Neuronal stem cell (in vitro differentiated cells): Measurements from ENCODE around the gene LUZP1.
A peak's percentile ranks its signal among the peaks of the same experiment; 100 is the strongest.

ENCODE experiments used
- DNase-seq: peaks from one replicate; pipeline ENCODE4 v3.0.0-alpha.2; 2013; ENCODE audit warnings: low spot score
- H2AFZ ChIP-seq: one replicate; pipeline ENCODE4 v1.6.1; 2013; ENCODE audit warnings: mild to moderate bottlenecking, low read length, inconsistent platforms
- H2AK5ac ChIP-seq: 2 replicates; pipeline ENCODE4 v1.6.1; 2013; ENCODE audit warnings: low read depth, mild to moderate bottlenecking, inconsistent platforms, low read length, moderate library complexity, mixed read lengths
- H2BK120ac ChIP-seq: 2 replicates; pipeline ENCODE4 v1.6.1; 2013; ENCODE audit warnings: low read depth, mild to moderate bottlenecking, inconsistent platforms, low read length, moderate library complexity, mixed read lengths
- H2BK12ac ChIP-seq: one replicate; pipeline ENCODE4 v1.6.1; 2013; ENCODE audit warnings: low read length, inconsistent platforms
- H2BK15ac ChIP-seq: 2 replicates; pipeline ENCODE4 v1.6.1; 2013; ENCODE audit warnings: mild to moderate bottlenecking, low read length, inconsistent platforms, mixed read lengths
- H2BK5ac ChIP-seq: one replicate; pipeline ENCODE4 v1.6.1; 2013; ENCODE audit warnings: inconsistent platforms, mild to moderate bottlenecking, low read length, moderate library complexity
- H3K14ac ChIP-seq: one replicate; pipeline ENCODE4 v1.6.1; 2013; ENCODE audit warnings: low read length, inconsistent platforms
- H3K18ac ChIP-seq: 2 replicates; pipeline ENCODE4 v1.6.1; 2013; ENCODE audit warnings: low read length, inconsistent platforms
- H3K23ac ChIP-seq: 2 replicates; pipeline ENCODE4 v1.6.1; 2013; ENCODE audit warnings: low read depth, mild to moderate bottlenecking, mixed read lengths, low read length, inconsistent platforms; ENCODE audit not compliant: poor library complexity
- H3K27ac ChIP-seq: replicated peaks from 3 replicates; pipeline ENCODE4 v1.5.1; 2013; ENCODE audit warnings: low read length, inconsistent platforms
- H3K27me3 ChIP-seq, 3 experiments: 2 replicates each; pipeline ENCODE4 v1.6.1; 2013; ENCODE audit warnings: low read length in 3 of 3, mild to moderate bottlenecking in 2 of 3, inconsistent platforms in 1 of 3, low read depth in 1 of 3, mixed read lengths in 1 of 3, moderate library complexity in 1 of 3; ENCODE audit not compliant: control insufficient read depth in 3 of 3, insufficient read depth in 3 of 3
- H3K36me3 ChIP-seq, 2 donors: replicated peaks in 1 of 2; 2 replicates each; pipeline ENCODE4 v1.6.1; 2013; ENCODE audit warnings: low read length in 2 of 2; ENCODE audit not compliant: control insufficient read depth in 2 of 2, insufficient read depth in 2 of 2
- H3K4ac ChIP-seq: 2 replicates; pipeline ENCODE4 v1.6.1; 2013; ENCODE audit warnings: inconsistent platforms, mild to moderate bottlenecking, low read length, moderate library complexity
- H3K4me1 ChIP-seq, 2 donors: 1 replicate in 1 of 2; 2 replicates in 1 of 2; pipeline ENCODE4 v1.6.1; 2013; ENCODE audit warnings: low read length in 2 of 2, low read depth in 1 of 2; ENCODE audit not compliant: control insufficient read depth in 2 of 2, insufficient read depth in 1 of 2
- H3K4me2 ChIP-seq: one replicate; pipeline ENCODE4 v1.6.1; 2013; ENCODE audit warnings: mild to moderate bottlenecking, low read length, inconsistent platforms; ENCODE audit not compliant: insufficient read depth, poor library complexity, severe bottlenecking
- H3K4me3 ChIP-seq, 2 donors: 2 replicates each; pipeline ENCODE4 v1.5.1; 2013; ENCODE audit warnings: low read length in 2 of 2, mild to moderate bottlenecking in 2 of 2, inconsistent platforms in 1 of 2, moderate library complexity in 1 of 2
- H3K79me1 ChIP-seq: one replicate; pipeline ENCODE4 v1.6.1; 2013; ENCODE audit warnings: low read depth, mild to moderate bottlenecking, inconsistent platforms, low read length, moderate library complexity
- H3K9ac ChIP-seq: one replicate; pipeline ENCODE4 v1.6.1; 2013; ENCODE audit warnings: mild to moderate bottlenecking, low read depth, low read length, inconsistent platforms; ENCODE audit not compliant: poor library complexity
- H3K9me3 ChIP-seq, 2 donors: replicated peaks in 1 of 2; 2 replicates each; pipeline versions ENCODE3 to v1.6.1; 2013; ENCODE audit warnings: low read length in 2 of 2, mild to moderate bottlenecking in 2 of 2, inconsistent platforms in 1 of 2, low read depth in 1 of 2, mixed read lengths in 1 of 2, moderate library complexity in 1 of 2; ENCODE audit not compliant: control insufficient read depth in 2 of 2, insufficient read depth in 1 of 2
- H4K8ac ChIP-seq: one replicate; pipeline ENCODE4 v1.6.1; 2013; ENCODE audit warnings: low read depth, mild to moderate bottlenecking, inconsistent platforms, low read length, moderate library complexity
- H4K91ac ChIP-seq: one replicate; pipeline ENCODE4 v1.6.1; 2013; ENCODE audit warnings: low read length, low read depth, mild to moderate bottlenecking, inconsistent platforms; ENCODE audit not compliant: poor library complexity
- WGBS, 2 donors: extraction: QIAGEN DNeasy Blood & Tissue Kit; methylation state at CpG; one replicate each; pipeline ENCODE4 v1.1.7; 2013; ENCODE audit warnings: missing lambda C conversion rate in 2 of 2, mixed read lengths in 1 of 2; ENCODE audit not compliant: insufficient read length in 2 of 2, insufficient replicate concordance in 1 of 2; ENCODE audit errors: extremely low coverage in 2 of 2; 5-methylcytosine and 5-hydroxymethylcytosine counted together

Gene LUZP1

DNA sequence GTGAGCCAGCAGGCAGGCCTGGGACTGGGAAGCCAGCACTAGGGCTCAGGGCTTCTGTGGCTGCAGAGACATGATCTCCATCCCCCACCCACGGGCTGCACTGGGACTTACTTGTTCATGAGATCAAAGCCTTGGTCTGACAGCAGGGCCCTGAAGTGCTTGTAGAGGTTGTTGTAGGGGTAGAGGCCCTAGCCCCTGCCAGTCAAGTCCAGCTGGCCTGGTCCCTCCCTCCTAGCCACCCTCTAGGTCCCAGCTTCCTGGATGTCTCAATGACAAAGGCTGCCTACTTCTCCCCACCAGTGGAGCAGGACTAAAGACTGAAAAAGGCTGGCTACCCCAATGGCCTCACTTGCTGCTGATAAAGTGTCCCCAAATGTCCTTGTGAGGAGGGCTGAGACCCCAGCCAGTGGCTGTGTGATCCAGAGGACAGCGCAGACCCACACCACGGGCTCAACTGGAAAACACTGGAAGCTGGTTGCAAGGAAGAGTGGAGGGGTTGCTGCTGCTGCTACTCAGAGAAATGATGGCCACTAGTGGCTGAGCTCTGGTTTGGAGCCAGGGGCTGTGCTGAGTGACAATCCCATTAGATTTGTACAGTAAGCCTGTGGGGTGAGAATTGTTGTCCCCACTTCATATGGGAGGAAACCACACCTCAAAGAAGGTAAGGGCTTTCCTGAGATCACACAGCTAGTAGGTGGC, 47.2 kb upstream of the LUZP1 start:
- WGBS, 2 donors: no CpG with 5 or more reads among the region's 3 CpGs

DNA sequence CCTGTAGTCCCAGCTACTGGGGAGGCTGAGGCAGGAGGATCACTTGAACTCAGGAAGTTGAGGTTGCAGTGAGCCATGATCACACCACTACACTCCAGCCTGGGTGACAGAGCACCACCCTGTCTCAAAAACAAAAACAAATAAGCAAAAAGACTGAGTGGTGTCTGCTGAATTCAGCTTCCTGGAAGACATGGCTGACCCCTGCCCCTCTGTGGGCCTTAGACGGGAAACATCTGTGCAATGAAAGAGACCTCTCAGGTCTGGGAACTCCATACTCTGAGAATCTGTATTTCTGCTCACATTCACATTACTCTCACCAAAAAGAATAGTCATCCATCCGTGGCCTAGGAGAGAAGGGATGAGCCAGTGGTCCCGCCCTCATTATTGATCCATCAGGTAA, 46.6 kb upstream of the LUZP1 start:
- no peak overlapping the region for H4K91ac ChIP-seq
- H3K36me3 ChIP-seq: no peaks in the 10 kb centered on the region
- H3K9me3 ChIP-seq: peaks cover 0 to 2% of the 10 kb centered on the region in 2 donors
- no peak overlapping the region for H4K8ac ChIP-seq
- peaks cover 0 to 42% (median 6%) of the 10 kb centered on the region in 3 experiments for H3K27me3 ChIP-seq
- H3K27ac ChIP-seq: no peak overlapping the region
- H2BK5ac ChIP-seq: no peak overlapping the region
- no peak overlapping the region for H3K4ac ChIP-seq
- no peak overlapping the region for H2AK5ac ChIP-seq
- H2BK12ac ChIP-seq: no peak overlapping the region
- no peak overlapping the region for H3K23ac ChIP-seq
- H2AFZ ChIP-seq: no peak overlapping the region
- no peak overlapping the region for H3K18ac ChIP-seq
- H2BK15ac ChIP-seq: peak overlapping the region; percentile 57
- H3K4me3 ChIP-seq: no peak overlapping the region
- no CpG with 5 or more reads among the region's 3 CpGs for WGBS, 2 donors
- no peak for DNase-seq
- H3K14ac ChIP-seq: no peak overlapping the region
- H3K4me1 ChIP-seq: peaks cover 3 to 13% of the 10 kb centered on the region in 2 donors
- H2BK120ac ChIP-seq: no peak overlapping the region
- H3K4me2 ChIP-seq: no peak overlapping the region
- H3K9ac ChIP-seq: no peak overlapping the region
- H3K79me1 ChIP-seq: no peaks in the 10 kb centered on the region

More for the DNA sequence above, 47.2 kb upstream of the LUZP1 start:
- H2BK15ac ChIP-seq: no peak overlapping the region
- H3K18ac ChIP-seq: peak overlapping the region; percentile 28
- H2AFZ ChIP-seq: peak overlapping the region; percentile 95
- H3K4me3 ChIP-seq: peak overlapping the region in 1 of 2 donors; percentile 46
- no peak overlapping the region for H2BK5ac ChIP-seq
- no peak for DNase-seq
- no peak overlapping the region for H4K8ac ChIP-seq
- no peak overlapping the region for H3K4ac ChIP-seq
- no peaks in the 10 kb centered on the region for H3K36me3 ChIP-seq
- H3K23ac ChIP-seq: no peak overlapping the region
- H3K14ac ChIP-seq: no peak overlapping the region
- H2AK5ac ChIP-seq: peak overlapping the region; percentile 29
- no peaks in the 10 kb centered on the region for H3K79me1 ChIP-seq
- no peak overlapping the region for H3K4me2 ChIP-seq
- H3K9ac ChIP-seq: no peak overlapping the region
- H3K9me3 ChIP-seq: peaks cover 0 to 2% of the 10 kb centered on the region in 2 donors
- H2BK120ac ChIP-seq: peak overlapping the region; percentile 29
- H3K27me3 ChIP-seq: peaks cover 0 to 46% (median 6%) of the 10 kb centered on the region in 3 experiments
- H3K4me1 ChIP-seq: peaks cover 3 to 13% of the 10 kb centered on the region in 2 donors
- no peak overlapping the region for H3K27ac ChIP-seq
- H4K91ac ChIP-seq: no peak overlapping the region
- no peak overlapping the region for H2BK12ac ChIP-seq

DNA sequence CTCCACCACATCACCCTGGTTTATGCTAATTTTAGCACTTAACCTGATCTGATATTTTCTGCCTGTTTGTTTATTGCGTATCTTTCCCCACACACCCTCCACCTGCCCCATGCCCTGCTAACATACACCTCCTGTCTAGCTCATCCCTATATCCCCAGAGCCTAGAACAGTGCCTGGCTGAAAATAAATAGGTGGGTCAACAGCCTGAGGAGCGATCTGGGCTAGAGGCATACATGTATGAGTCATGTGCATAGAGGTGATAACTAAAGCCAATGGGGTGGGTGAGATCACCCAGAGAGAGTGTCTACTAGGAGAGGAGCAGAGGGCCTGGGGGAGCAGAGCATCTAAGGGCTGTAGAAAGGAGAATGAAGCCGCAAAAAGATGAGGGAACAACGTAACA, 46.0 kb upstream of the LUZP1 start:
- Histone ChIP-seq H3K9ac (no peak overlapping the region), H3K27me3 (peaks cover 0 to 38% (median 6%) of the 10 kb centered on the region in 3 experiments)

DNA sequence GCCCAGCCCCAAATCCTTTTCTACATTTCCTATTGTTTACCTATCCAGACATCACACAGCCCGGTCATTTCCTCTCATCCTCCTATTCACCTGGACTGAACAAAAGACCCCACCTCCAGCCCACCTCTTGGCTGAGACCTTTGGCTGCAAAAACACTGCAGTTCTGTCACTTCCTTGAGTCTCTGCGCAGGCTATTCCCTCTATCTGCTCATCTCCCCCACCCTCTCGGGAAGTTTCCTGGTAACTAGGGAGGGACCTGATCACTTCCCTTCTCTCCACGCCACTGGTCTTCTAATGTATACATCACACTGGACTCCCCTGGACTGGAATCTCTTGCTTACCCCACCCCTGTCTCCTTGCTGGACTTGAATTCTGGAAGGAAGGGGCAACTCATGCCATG, 43.3 kb upstream of the LUZP1 start:
- Histone ChIP-seq H3K4me1 (peaks cover 3 to 11% of the 10 kb centered on the region in 2 donors), H2AK5ac (no peak overlapping the region), H3K79me1 (no peaks in the 10 kb centered on the region), H3K27ac (no peak overlapping the region), H3K9ac (no peak overlapping the region), H3K4me3 (no peak overlapping the region), H2BK15ac (no peak overlapping the region), H3K18ac (no peak overlapping the region), H2BK12ac (no peak overlapping the region), H3K36me3 (no peaks in the 10 kb centered on the region), H2BK120ac (no peak overlapping the region), H3K9me3 (no peaks in the 10 kb centered on the region), H3K27me3 (peaks cover 0 to 15% (median 1%) of the 10 kb centered on the region in 3 experiments), H3K4ac (no peak overlapping the region), H4K91ac (no peak overlapping the region), H3K4me2 (no peak overlapping the region), H3K14ac (no peak overlapping the region), H3K23ac (peak overlapping the region; percentile 0), H4K8ac (no peak overlapping the region), H2AFZ (no peak overlapping the region), H2BK5ac (no peak overlapping the region)
- DNase-seq: no peak
- no CpG with 5 or more reads among the region's 4 CpGs for WGBS, 2 donors

More for the DNA sequence above, 46.0 kb upstream of the LUZP1 start:
- Histone ChIP-seq H3K18ac (no peak overlapping the region), H4K91ac (peak overlapping the region; percentile 9), H4K8ac (no peak overlapping the region), H2AK5ac (no peak overlapping the region), H3K14ac (no peak overlapping the region), H3K4me2 (no peak overlapping the region), H3K27ac (no peak overlapping the region), H2BK15ac (peak overlapping the region; percentile 57), H3K79me1 (no peaks in the 10 kb centered on the region), H3K4me1 (peaks cover 3 to 13% of the 10 kb centered on the region in 2 donors), H3K9me3 (no peaks in the 10 kb centered on the region), H2BK5ac (no peak overlapping the region), H2BK120ac (no peak overlapping the region), H2AFZ (no peak overlapping the region), H3K36me3 (no peaks in the 10 kb centered on the region), H2BK12ac (no peak overlapping the region), H3K23ac (no peak overlapping the region), H3K4me3 (no peak overlapping the region), H3K4ac (no peak overlapping the region)
- no peak for DNase-seq
- no CpG with 5 or more reads among the region's 4 CpGs for WGBS, 2 donors
